ENCODE data around the gene RUNDC1.

- TF ChIP-seq CTCF (IDR thresholded peaks at IDR 0.05) (no peak), EP300 (IDR thresholded peaks at IDR 0.05) (no peak), POLR2A (IDR thresholded peaks at IDR 0.05) (no peak), POLR2AphosphoS5 (IDR thresholded peaks at IDR 0.05) (no peak)
Measured at GRCh38 chr17:42969001-42969581, 11.3 kb upstream of the RUNDC1 start.
